SK-N-SH treated with all-trans-retinoic acid at 6 μM for 48 hours (cell line): ENCODE results near the gene EHMT2.

Experiments used
- ATAC-seq: fragments of 200-7000 bp; cut with Tn5 transposase; 3 replicates; pipeline ENCODE4 v1.9.1; 2020; ENCODE audit warnings: mild to moderate bottlenecking, moderate library complexity
- ARNTL ChIP-seq: fragments of 450-650 bp; formaldehyde crosslinking; IDR thresholded peaks from 2 replicates; pipeline ENCODE4 v1.5.0; 2020; ENCODE audit warnings: low read depth, mild to moderate bottlenecking, moderate library complexity, borderline replicate concordance
- CREB5 ChIP-seq: fragments of 250-450 bp; sonication (Bioruptor Pico); IDR thresholded peaks from 2 replicates; pipeline ENCODE4 v1.5.1; 2020; ENCODE audit warnings: low read depth, mild to moderate bottlenecking, moderate library complexity
- CSDC2 ChIP-seq: fragments of 250-450 bp; sonication (Bioruptor Pico); IDR thresholded peaks from 2 replicates; pipeline ENCODE4 v1.5.0; 2020; ENCODE audit warnings: mild to moderate bottlenecking, moderate library complexity
- CSRNP3 ChIP-seq: fragments of 250-450 bp; sonication (Bioruptor Pico); IDR thresholded peaks from 2 replicates; pipeline ENCODE4 v1.5.1; 2021; ENCODE audit warnings: mild to moderate bottlenecking, moderate library complexity
- ESRRG ChIP-seq: fragments of 250-450 bp; sonication (Bioruptor Pico); IDR thresholded peaks from 2 replicates; pipeline ENCODE4 v1.6.1; 2021; ENCODE audit warnings: mild to moderate bottlenecking
- ISL1 ChIP-seq: fragments of 250-450 bp; sonication (Bioruptor Pico); IDR thresholded peaks from 2 replicates; pipeline ENCODE4 v2.1.2; 2022; ENCODE audit warnings: mild to moderate bottlenecking, moderate library complexity
- OSR1 ChIP-seq: fragments of 250-450 bp; sonication (Bioruptor Pico); IDR thresholded peaks from 2 replicates; pipeline ENCODE4 v1.8.0; 2022; ENCODE audit warnings: moderate library complexity, mild to moderate bottlenecking, inconsistent platforms
- SNAI2 ChIP-seq: fragments of 250-450 bp; sonication (Bioruptor Pico); IDR thresholded peaks from 2 replicates; pipeline ENCODE4 v1.5.0; 2020; ENCODE audit warnings: mild to moderate bottlenecking, moderate library complexity
- TCF4 ChIP-seq: fragments of 250-450 bp; sonication (Bioruptor Pico); IDR thresholded peaks from 2 replicates; pipeline ENCODE4 v1.8.0; 2021; ENCODE audit warnings: mild to moderate bottlenecking, moderate library complexity, borderline replicate concordance
- TOX ChIP-seq: fragments of 250-450 bp; sonication (Bioruptor Pico); IDR thresholded peaks from 2 replicates; pipeline ENCODE4 v1.8.0; 2021; ENCODE audit warnings: mild to moderate bottlenecking, moderate library complexity, borderline replicate concordance
- TSHZ2 ChIP-seq: fragments of 250-450 bp; sonication (Bioruptor Pico); IDR thresholded peaks from 2 replicates; pipeline ENCODE4 v1.5.0; 2020; ENCODE audit warnings: mild to moderate bottlenecking, moderate library complexity
- ZC3H10 ChIP-seq: fragments of 250-450 bp; sonication (Bioruptor Pico); IDR thresholded peaks from 2 replicates; pipeline ENCODE4 v1.5.1; 2021; ENCODE audit warnings: mild to moderate bottlenecking, moderate library complexity
- ZFP30 ChIP-seq: fragments of 450-650 bp; formaldehyde crosslinking; IDR thresholded peaks from 2 replicates; pipeline ENCODE4 v1.5.0; 2022; ENCODE audit warnings: mild to moderate bottlenecking, moderate library complexity
- ZNF565 ChIP-seq: fragments of 450-650 bp; formaldehyde crosslinking; conservative IDR thresholded peaks from 2 replicates; pipeline ENCODE4 v1.5.0; 2020; ENCODE audit warnings: low read depth, mild to moderate bottlenecking, moderate library complexity
- ZNF70 ChIP-seq: fragments of 450-650 bp; formaldehyde crosslinking; IDR thresholded peaks from 2 replicates; pipeline ENCODE4 v1.5.0; 2020; ENCODE audit warnings: mild to moderate bottlenecking, moderate library complexity
- ZNF8 ChIP-seq: fragments of 450-650 bp; formaldehyde crosslinking; IDR thresholded peaks from 2 replicates; pipeline ENCODE4 v1.5.0; 2020; ENCODE audit warnings: mild to moderate bottlenecking, moderate library complexity
- TF ChIP-seq, protein P1 (sequence below): fragments of 250-450 bp; sonication (Bioruptor Pico); IDR thresholded peaks from 2 replicates; pipeline ENCODE4 v1.8.0; 2020; ENCODE audit warnings: mild to moderate bottlenecking, moderate library complexity, borderline replicate concordance

Gene EHMT2

GRCh38 chr6:31906122-31906521 is 8.6 kb upstream of the EHMT2 start (continued):
- TF ChIP-seq CSRNP3 (CRISPR knock-in tag), result no peak
- no peak for TF ChIP-seq OSR1 (CRISPR knock-in tag)
- TF ChIP-seq ISL1, result no peak

DNA sequence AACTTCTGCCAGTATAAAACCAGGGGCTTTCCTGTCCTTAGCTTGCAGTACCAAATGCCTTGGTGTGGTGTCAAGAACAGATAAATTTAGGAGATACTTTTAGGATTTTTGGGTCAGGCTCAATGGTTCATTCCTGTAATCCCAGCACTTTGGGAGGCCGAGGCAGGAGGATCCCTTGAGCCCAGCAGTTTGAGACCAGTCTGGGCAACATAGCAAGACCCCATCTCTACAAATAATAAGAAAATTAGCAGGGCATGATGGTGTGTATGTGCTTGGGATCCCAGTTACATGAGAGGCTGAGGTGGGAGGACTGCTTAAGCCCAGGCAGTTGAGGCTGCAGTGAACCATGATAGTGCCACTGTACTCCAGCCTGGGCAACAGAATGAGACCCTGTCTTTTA is 7.5 kb upstream of the EHMT2 start:
- no peak for ATAC-seq
- TF ChIP-seq ZC3H10 (CRISPR knock-in tag), result no peak
- no peak for TF ChIP-seq CSRNP3 (CRISPR knock-in tag)
- TF ChIP-seq SNAI2 (CRISPR knock-in tag), result no peak
- no peak for TF ChIP-seq ESRRG (CRISPR knock-in tag)
- no peak for TF ChIP-seq TOX (CRISPR knock-in tag)
- no peak for TF ChIP-seq TCF4 (CRISPR knock-in tag)

- no peak for ATAC-seq
- TF ChIP-seq, protein P1, sequence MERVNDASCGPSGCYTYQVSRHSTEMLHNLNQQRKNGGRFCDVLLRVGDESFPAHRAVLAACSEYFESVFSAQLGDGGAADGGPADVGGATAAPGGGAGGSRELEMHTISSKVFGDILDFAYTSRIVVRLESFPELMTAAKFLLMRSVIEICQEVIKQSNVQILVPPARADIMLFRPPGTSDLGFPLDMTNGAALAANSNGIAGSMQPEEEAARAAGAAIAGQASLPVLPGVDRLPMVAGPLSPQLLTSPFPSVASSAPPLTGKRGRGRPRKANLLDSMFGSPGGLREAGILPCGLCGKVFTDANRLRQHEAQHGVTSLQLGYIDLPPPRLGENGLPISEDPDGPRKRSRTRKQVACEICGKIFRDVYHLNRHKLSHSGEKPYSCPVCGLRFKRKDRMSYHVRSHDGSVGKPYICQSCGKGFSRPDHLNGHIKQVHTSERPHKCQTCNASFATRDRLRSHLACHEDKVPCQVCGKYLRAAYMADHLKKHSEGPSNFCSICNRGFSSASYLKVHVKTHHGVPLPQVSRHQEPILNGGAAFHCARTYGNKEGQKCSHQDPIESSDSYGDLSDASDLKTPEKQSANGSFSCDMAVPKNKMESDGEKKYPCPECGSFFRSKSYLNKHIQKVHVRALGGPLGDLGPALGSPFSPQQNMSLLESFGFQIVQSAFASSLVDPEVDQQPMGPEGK (CRISPR knock-in tag), result no peak
- TF ChIP-seq ZNF565, result no peak
- no peak for TF ChIP-seq ARNTL (CRISPR knock-in tag)
- TF ChIP-seq TSHZ2 (CRISPR knock-in tag), result no peak
- TF ChIP-seq OSR1 (CRISPR knock-in tag), result no peak
- no peak for TF ChIP-seq ESRRG (CRISPR knock-in tag)
- TF ChIP-seq CREB5 (CRISPR knock-in tag), result no peak
- TF ChIP-seq TCF4 (CRISPR knock-in tag), result no peak
- TF ChIP-seq ZNF70 (CRISPR knock-in tag), result no peak
- no peak for TF ChIP-seq ZNF8 (CRISPR knock-in tag)
- no peak for TF ChIP-seq TOX (CRISPR knock-in tag)
These were observed 6.5 kb upstream of the EHMT2 start for GRCh38 chr6:31903957-31904356.

DNA sequence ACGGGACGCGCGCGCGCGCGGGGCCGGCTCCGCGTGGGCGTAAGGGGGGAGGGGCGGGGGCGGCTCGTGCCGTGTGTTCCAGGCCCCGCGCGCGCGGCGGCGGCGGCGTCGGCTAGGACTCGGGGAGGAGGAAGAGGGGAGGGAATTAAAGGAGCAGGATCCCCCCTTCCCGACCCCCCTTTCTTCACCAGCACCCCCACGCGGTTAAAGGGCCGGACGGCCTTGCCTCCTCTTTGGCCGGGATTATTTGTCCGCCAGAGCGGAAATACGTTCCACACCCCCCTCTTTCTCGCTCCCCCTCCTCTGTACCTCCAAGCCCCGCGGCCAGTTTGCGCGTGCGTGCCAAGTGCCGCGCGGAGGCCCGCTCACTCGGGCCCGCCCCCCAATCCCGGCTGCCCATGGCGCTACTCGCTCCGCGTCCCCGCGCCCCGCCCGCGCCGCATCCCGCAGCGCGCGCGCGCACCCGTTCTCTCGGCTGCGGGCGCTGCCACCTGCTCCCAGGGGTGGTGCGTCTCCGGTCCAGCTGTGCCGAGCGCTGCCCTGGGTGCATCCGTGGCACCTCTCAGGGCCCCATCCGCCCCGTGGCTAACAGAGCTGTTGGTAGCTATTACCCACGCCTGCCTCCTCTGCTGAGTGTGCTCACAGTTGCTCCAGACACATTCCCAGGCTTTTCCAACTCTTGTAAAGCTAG is 4.6 kb upstream of the EHMT2 start, which contains the start of gene ZBTB12:
TSS of gene ZBTB12 (minus strand) at position 134 of the 691 bp plus-strand sequence. CDS start 781 bp downstream, outside the sequence.
- ATAC-seq, result peak; percentile 76
- TF ChIP-seq SNAI2 (CRISPR knock-in tag) (peak; percentile 62; the same call in 1 of the 2 replicates), ZFP30 (CRISPR knock-in tag) (no peak), TSHZ2 (CRISPR knock-in tag) (peak; percentile 71; the same call in 1 of the 2 replicates), CSDC2 (no peak)
- TF ChIP-seq, protein P1 (CRISPR knock-in tag), result peak; percentile 20; the same call in 1 of the 2 replicates
